HUES6 (cell line): ENCODE measurements around the gene OR2J3.
"Not testable (repeated sequence)": the region's sequence is repeated elsewhere in the genome, so short reads cannot be mapped to it uniquely, and the experiment has no call there.

Source experiments
- H3K27ac ChIP-seq: 2 replicates; pipeline ENCODE4 v1.7.0; 2013; ENCODE audit warnings: low read depth, mild to moderate bottlenecking, low read length, inconsistent platforms
- H3K27me3 ChIP-seq: 2 replicates; pipeline ENCODE4 v1.6.1; 2013; ENCODE audit warnings: low read length; ENCODE audit not compliant: control insufficient read depth, insufficient read depth
- H3K36me3 ChIP-seq: 2 replicates; pipeline ENCODE4 v1.6.1; 2013; ENCODE audit warnings: low read length; ENCODE audit not compliant: control insufficient read depth, insufficient read depth
- H3K4me1 ChIP-seq: 2 replicates; pipeline ENCODE4 v1.6.1; 2013; ENCODE audit warnings: low read length; ENCODE audit not compliant: control insufficient read depth, insufficient read depth
- H3K4me3 ChIP-seq: 2 replicates; pipeline ENCODE4 v1.5.1; 2013; ENCODE audit warnings: low read depth, low read length
- H3K9ac ChIP-seq: one replicate; pipeline ENCODE4 v1.6.1; 2013; ENCODE audit warnings: mild to moderate bottlenecking, low read length
- H3K9me3 ChIP-seq: 2 replicates; pipeline ENCODE4 v1.6.1; 2013; ENCODE audit warnings: low read depth, low read length; ENCODE audit not compliant: control insufficient read depth, insufficient read depth

Gene OR2J3

GRCh38 chr6:29129326-29130012 is 21.6 kb downstream of the OR2J3 start:
- Histone ChIP-seq H3K4me1 (no peaks in the 10 kb centered on the region), H3K9me3 (no peaks in the 10 kb centered on the region), H3K27ac (no peak overlapping the region), H3K4me3 (no peak overlapping the region), H3K36me3 (no peaks in the 10 kb centered on the region), H3K9ac (no peak overlapping the region), H3K27me3 (no peaks in the 10 kb centered on the region; the same call in 1 of the 2 replicates)

GRCh38 chr6:29130644-29131043 is 22.8 kb downstream of the OR2J3 start:
- Histone ChIP-seq H3K27me3 (no peaks in the 10 kb centered on the region; the same call in 1 of the 2 replicates), H3K36me3 (no peaks in the 10 kb centered on the region), H3K9ac (no peak overlapping the region), H3K4me3 (no peak overlapping the region), H3K4me1 (no peaks in the 10 kb centered on the region), H3K9me3 (no peaks in the 10 kb centered on the region), H3K27ac (no peak overlapping the region)

- H3K9ac ChIP-seq = no peak overlapping the region
- no peak overlapping the region for H3K27ac ChIP-seq
- H3K27me3 ChIP-seq = no peaks in the 10 kb centered on the region; the same call in 1 of the 2 replicates
- H3K9me3 ChIP-seq = no peaks in the 10 kb centered on the region
- H3K36me3 ChIP-seq = no peaks in the 10 kb centered on the region
- no peaks in the 10 kb centered on the region for H3K4me1 ChIP-seq
- H3K4me3 ChIP-seq = no peak overlapping the region
These were observed 23.8 kb downstream of the OR2J3 start for GRCh38 chr6:29131691-29132090.

DNA sequence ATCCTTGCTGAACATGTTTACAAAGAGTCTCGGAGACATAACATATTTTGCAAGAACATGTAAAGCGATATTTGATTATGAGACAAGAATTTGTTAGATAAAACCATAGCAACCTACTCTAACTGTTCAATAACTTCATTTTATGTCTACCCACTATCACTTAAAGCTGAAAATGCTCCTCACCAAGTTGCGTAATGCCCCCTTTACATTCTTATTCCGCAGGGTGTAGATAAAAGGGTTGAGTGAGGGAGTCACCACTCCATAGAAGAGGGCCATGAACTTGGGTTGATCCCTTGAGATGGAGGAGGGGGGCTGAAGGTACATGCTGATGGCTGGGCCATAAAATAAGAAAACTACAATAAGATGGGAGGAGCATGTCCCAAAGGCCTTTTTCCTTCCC is 29.9 kb downstream of the OR2J3 start:
- no peak overlapping the region for H3K27ac ChIP-seq
- no peaks in the 10 kb centered on the region for H3K27me3 ChIP-seq
- H3K4me1 ChIP-seq = no peaks in the 10 kb centered on the region
- no peak overlapping the region for H3K9ac ChIP-seq
- no peaks in the 10 kb centered on the region for H3K36me3 ChIP-seq
- peaks cover 9% of the 10 kb centered on the region; the same call in 1 of the 2 replicates for H3K9me3 ChIP-seq
- no peak overlapping the region for H3K4me3 ChIP-seq

DNA sequence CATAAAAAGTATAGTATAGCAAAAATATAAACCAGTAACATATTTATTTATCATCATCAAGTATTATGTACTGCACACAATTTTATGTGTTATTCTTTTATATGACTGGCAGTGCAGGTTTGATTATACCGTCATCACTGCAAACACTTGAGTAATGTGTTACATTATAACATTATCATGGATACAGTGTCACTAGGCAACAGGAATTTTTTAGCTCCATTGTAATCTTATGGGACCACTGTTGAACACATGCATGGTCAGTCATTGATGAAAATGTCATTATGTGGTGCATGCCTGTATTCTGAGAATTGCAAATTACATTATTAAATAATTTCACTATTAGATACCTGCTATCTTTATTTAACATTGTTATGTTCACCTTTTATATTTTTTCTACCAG is 33.7 kb downstream of the OR2J3 start:
- Histone ChIP-seq H3K9ac (no peak overlapping the region), H3K27ac (no peak overlapping the region), H3K27me3 (no peaks in the 10 kb centered on the region), H3K4me1 (no peaks in the 10 kb centered on the region), H3K36me3 (no peaks in the 10 kb centered on the region), H3K9me3 (peaks cover 24% of the 10 kb centered on the region), H3K4me3 (no peak overlapping the region)

DNA sequence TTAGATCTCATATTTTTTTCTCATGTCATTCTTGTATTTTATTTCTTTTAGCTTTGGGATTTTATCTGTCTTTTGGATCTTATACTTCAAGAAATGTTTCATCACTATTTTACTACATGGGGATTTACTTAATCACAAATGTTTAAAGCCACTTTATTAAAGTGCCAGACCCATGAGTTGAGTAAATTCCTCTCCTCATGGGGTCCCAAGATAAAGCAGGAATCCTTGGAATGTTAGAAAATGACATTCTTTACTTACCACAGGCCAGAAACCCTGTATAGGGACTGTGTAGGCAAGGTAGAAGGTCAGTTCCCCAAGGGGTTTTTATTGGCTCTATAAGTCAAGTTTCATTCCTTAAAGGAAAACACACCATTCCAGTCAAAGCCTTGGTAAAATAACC is 34.5 kb downstream of the OR2J3 start:
- no peak overlapping the region for H3K9ac ChIP-seq
- no peaks in the 10 kb centered on the region for H3K27me3 ChIP-seq
- H3K4me1 ChIP-seq = no peaks in the 10 kb centered on the region
- no peak overlapping the region for H3K27ac ChIP-seq
- no peak overlapping the region for H3K4me3 ChIP-seq
- peaks cover 24% of the 10 kb centered on the region for H3K9me3 ChIP-seq
- no peaks in the 10 kb centered on the region for H3K36me3 ChIP-seq

DNA sequence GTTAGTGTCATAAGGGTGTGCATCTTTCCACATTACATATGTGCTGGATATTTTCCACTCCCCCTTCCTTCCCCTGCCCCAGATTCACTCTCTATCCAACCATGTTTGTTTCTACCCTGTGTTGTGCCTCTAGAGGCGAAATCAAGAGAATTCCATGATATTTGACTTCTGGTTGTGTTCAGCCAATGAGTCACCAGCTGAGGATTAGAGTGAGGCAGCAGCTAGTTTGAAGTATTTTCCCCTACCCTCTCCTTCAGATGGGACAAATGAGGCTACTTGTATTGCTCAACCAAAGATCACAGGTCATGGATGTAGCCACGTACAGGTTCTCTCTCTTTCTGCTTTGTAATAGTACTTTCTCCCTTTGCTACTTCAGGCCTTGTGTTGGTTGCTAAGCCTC is 38.3 kb downstream of the OR2J3 start:
- H3K9me3 ChIP-seq = peaks cover 24% of the 10 kb centered on the region
- H3K27ac ChIP-seq = no peak overlapping the region
- H3K4me1 ChIP-seq = no peaks in the 10 kb centered on the region
- no peaks in the 10 kb centered on the region for H3K27me3 ChIP-seq
- no peaks in the 10 kb centered on the region for H3K36me3 ChIP-seq
- no peak overlapping the region for H3K9ac ChIP-seq
- H3K4me3 ChIP-seq = no peak overlapping the region

GRCh38 chr6:29147074-29147473 is 39.2 kb downstream of the OR2J3 start:
- Histone ChIP-seq H3K36me3 (no peaks in the 10 kb centered on the region), H3K27ac (no peak overlapping the region), H3K27me3 (no peaks in the 10 kb centered on the region), H3K9ac (no peak overlapping the region), H3K4me1 (no peaks in the 10 kb centered on the region), H3K9me3 (peaks cover 20% of the 10 kb centered on the region), H3K4me3 (no peak overlapping the region)

DNA sequence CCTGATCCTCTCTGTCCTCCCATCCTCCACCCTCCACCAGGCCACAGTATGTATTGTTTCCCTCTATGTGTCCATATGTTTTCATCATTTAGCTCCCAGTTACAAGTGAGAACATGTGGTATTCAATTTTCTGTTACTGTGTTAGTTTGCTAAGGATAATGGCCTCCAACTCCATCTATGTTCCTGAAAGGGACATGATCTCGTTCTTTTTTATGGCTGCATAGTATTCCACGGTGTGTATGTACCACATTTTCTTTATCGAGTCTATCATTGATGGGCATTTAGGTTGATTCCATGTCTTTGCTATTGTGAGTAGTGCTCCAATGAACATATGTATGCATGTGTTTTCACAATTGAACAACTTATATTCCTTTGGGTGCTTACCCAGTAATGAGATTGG is 41.6 kb downstream of the OR2J3 start:
- H3K4me1 ChIP-seq = not testable (repeated sequence)

GRCh38 chr6:29153083-29153482 is 45.2 kb downstream of the OR2J3 start:
- Histone ChIP-seq H3K4me1 (no peaks in the 10 kb centered on the region), H3K9me3 (no peaks in the 10 kb centered on the region), H3K36me3 (no peaks in the 10 kb centered on the region), H3K4me3 (no peak overlapping the region), H3K27ac (no peak overlapping the region), H3K27me3 (no peaks in the 10 kb centered on the region), H3K9ac (no peak overlapping the region)

More for the DNA sequence above, 41.6 kb downstream of the OR2J3 start:
- not testable (repeated sequence) for H3K9me3 ChIP-seq, H3K27ac ChIP-seq, H3K36me3 ChIP-seq, H3K4me3 ChIP-seq, H3K27me3 ChIP-seq, H3K9ac ChIP-seq

GRCh38 chr6:29155182-29155581 is 47.3 kb downstream of the OR2J3 start:
- not testable (repeated sequence) for H3K4me1 ChIP-seq, H3K9ac ChIP-seq, H3K36me3 ChIP-seq, H3K4me3 ChIP-seq, H3K9me3 ChIP-seq, H3K27ac ChIP-seq, H3K27me3 ChIP-seq

GRCh38 chr6:29159922-29160321 is 52.1 kb downstream of the OR2J3 start:
- not testable (repeated sequence) for H3K27ac ChIP-seq, H3K4me3 ChIP-seq, H3K27me3 ChIP-seq, H3K9ac ChIP-seq, H3K36me3 ChIP-seq, H3K9me3 ChIP-seq, H3K4me1 ChIP-seq
